Measurements from ENCODE around the gene C12orf42. TPM values are rescaled to one million over a fixed set of nuclear protein-coding genes. Genes with fewer than 3 reads are reported as not detected.
"Not testable (repeated sequence)": the region's sequence is repeated elsewhere in the genome, so short reads cannot be mapped to it uniquely, and the experiment has no call there.

C12orf42 gene
- polyA plus RNA-seq, 10 donors, result 0.91 to 4.1 (median 2.1) TPM

- DNase-seq, result no peak
These were observed 3.2 kb upstream of the C12orf42 start for GRCh38 chr12:103498990-103499389.

- no peak for DNase-seq
These were observed 867 bp downstream of the C12orf42 start for GRCh38 chr12:103494734-103495468.

- DNase-seq, result no peak
These were observed 1.6 kb downstream of the C12orf42 start for GRCh38 chr12:103494051-103494733.

GRCh38 chr12:103493199-103493598, 2.6 kb downstream of the C12orf42 start:
- DNase-seq, result no peak

GRCh38 chr12:103482365-103482764, 13.4 kb downstream of the C12orf42 start:
- DNase-seq, result no peak

GRCh38 chr12:103475073-103475472, 20.7 kb downstream of the C12orf42 start:
- DNase-seq, result no peak

- no peak for DNase-seq
These were observed 25.1 kb downstream of the C12orf42 start for GRCh38 chr12:103470664-103471063.

GRCh38 chr12:103469719-103470118, 26.0 kb downstream of the C12orf42 start:
- DNase-seq, result no peak

- DNase-seq, result no peak
These were observed 26.9 kb downstream of the C12orf42 start for GRCh38 chr12:103468837-103469236.

GRCh38 chr12:103462675-103463074, 33.1 kb downstream of the C12orf42 start:
- DNase-seq, result no peak

- DNase-seq, result no peak
These were observed 38.3 kb downstream of the C12orf42 start for GRCh38 chr12:103457471-103457870.

- no peak for DNase-seq
These were observed 39.8 kb downstream of the C12orf42 start for GRCh38 chr12:103456006-103456405.

GRCh38 chr12:103455020-103455763, 40.6 kb downstream of the C12orf42 start:
- no peak for DNase-seq

- no peak for DNase-seq
These were observed 50.8 kb downstream of the C12orf42 start for GRCh38 chr12:103444983-103445382.

- no peak for DNase-seq
These were observed 52.9 kb downstream of the C12orf42 start for GRCh38 chr12:103442822-103443221.

GRCh38 chr12:103442182-103442555, 53.6 kb downstream of the C12orf42 start:
- DNase-seq, result no peak

GRCh38 chr12:103441437-103442181, 54.2 kb downstream of the C12orf42 start:
- DNase-seq, result no peak

- DNase-seq, result not testable (repeated sequence)
These were observed 61.3 kb downstream of the C12orf42 start for GRCh38 chr12:103434165-103435105.

- no peak for DNase-seq
These were observed 63.8 kb downstream of the C12orf42 start for GRCh38 chr12:103431950-103432349.

- DNase-seq, result no peak
These were observed 64.4 kb downstream of the C12orf42 start for GRCh38 chr12:103431387-103431786.

- not testable (repeated sequence) for DNase-seq
These were observed 70.1 kb downstream of the C12orf42 start for GRCh38 chr12:103425674-103426073.
